Peyer's patch (tissue), 4 donors: ENCODE data around the gene PRMT5.

ENCODE experiments used
- CTCF ChIP-seq, 6 experiments: fragments of 450-650 bp in 4 of 6; fragments of 200-600 bp in 2 of 6; sonication (generic) in 1 of 6; IDR thresholded peaks; one replicate each; pipeline ENCODE4 v1.5.1; 2017 to 2019; ENCODE audit warnings: antibody characterized with exemption in 6 of 6, mild to moderate bottlenecking in 3 of 6, moderate library complexity in 1 of 6
- POLR2A ChIP-seq, 2 donors: fragments of 450-650 bp; IDR thresholded peaks; one replicate each; pipeline ENCODE4 v1.5.1; 2017; ENCODE audit warnings: antibody characterized with exemption in 2 of 2, mild to moderate bottlenecking in 2 of 2, moderate library complexity in 2 of 2

- TF ChIP-seq POLR2A (IDR thresholded peaks at IDR 0.05) (no peak), CTCF (IDR thresholded peaks at IDR 0.05) (no peak)
These were observed 43.2 kb downstream of the PRMT5 start for GRCh38 chr14:22885975-22886374.
